SH-SY5Y (cell line): ENCODE data around the gene DHFR.

Source experiments
- GATA2 ChIP-seq: IDR thresholded peaks from 2 replicates; pipeline ENCODE4 v1.6.1; 2011; ENCODE audit warnings: mild to moderate bottlenecking, low read depth, low read length
- GATA3 ChIP-seq: IDR thresholded peaks from 2 replicates; pipeline ENCODE4 v1.6.1; 2011; ENCODE audit warnings: low read depth, mild to moderate bottlenecking, low read length, moderate library complexity

- TF ChIP-seq GATA3 (no peak), GATA2 (no peak)
These were observed 47.0 kb downstream of the DHFR start for GRCh38 chr5:80607832-80608231.
